Neural cell (in vitro differentiated cells): Measurements from ENCODE around the gene MSI2. TPM values are rescaled to one million over a fixed set of nuclear protein-coding genes. Genes with fewer than 3 reads are reported as not detected.

Source experiments
- H2AFZ ChIP-seq: fragments of 200-600, 300-800 bp; sonication (generic), shearing (Covaris generic); 2 replicates; pipeline ENCODE4 v1.6.0; 2014; ENCODE audit warnings: low read depth, mild to moderate bottlenecking, antibody characterized with exemption, low read length, moderate library complexity
- H3F3A ChIP-seq: fragments of 200-600 bp; shearing (Covaris generic); 2 replicates; pipeline ENCODE4 v1.6.1; 2016; ENCODE audit warnings: mild to moderate bottlenecking, moderate library complexity, mixed read lengths, antibody characterized with exemption, low read length; ENCODE audit not compliant: insufficient read depth, poor library complexity, severe bottlenecking
- H3K27ac ChIP-seq: fragments of 200-600, 300-800 bp; sonication (generic), shearing (Covaris generic); 2 replicates; pipeline ENCODE4 v1.5.1; 2014; ENCODE audit warnings: mild to moderate bottlenecking, low read length, moderate library complexity
- H3K27me3 ChIP-seq: fragments of 300-800, 200-600 bp; sonication (generic), shearing (Covaris generic); 2 replicates; pipeline ENCODE4 v1.6.0; 2014; ENCODE audit warnings: mild to moderate bottlenecking, low read depth, low read length, moderate library complexity; ENCODE audit not compliant: insufficient read depth
- H3K36me3 ChIP-seq: fragments of 300-800, 200-600 bp; sonication (generic), shearing (Covaris generic); 2 replicates; pipeline ENCODE4 v1.5.1; 2014; ENCODE audit warnings: mild to moderate bottlenecking, antibody characterized with exemption, low read length, moderate library complexity; ENCODE audit not compliant: insufficient read depth
- H3K4me2 ChIP-seq: fragments of 300-800, 200-600 bp; sonication (generic), shearing (Covaris generic); 2 replicates; pipeline ENCODE4 v1.6.0; 2014; ENCODE audit warnings: mild to moderate bottlenecking, low read length
- H3K4me3 ChIP-seq: fragments of 300-800, 200-600 bp; sonication (generic), shearing (Covaris generic); 2 replicates; pipeline ENCODE4 v1.5.1; 2014; ENCODE audit warnings: mild to moderate bottlenecking, low read length, moderate library complexity
- H3K79me2 ChIP-seq: fragments of 200-600 bp; shearing (Covaris generic); replicated peaks from 2 replicates; pipeline ENCODE4 v1.6.0; 2014; ENCODE audit warnings: mild to moderate bottlenecking, low read length, moderate library complexity; ENCODE audit not compliant: insufficient read depth
- H3K9ac ChIP-seq: fragments of 300-800, 200-600 bp; sonication (generic), shearing (Covaris generic); 2 replicates; pipeline ENCODE4 v1.6.1; 2016; ENCODE audit warnings: mild to moderate bottlenecking, low read length, mixed read lengths
- H3K9me2 ChIP-seq: fragments of 200-600 bp; shearing (Covaris generic); 2 replicates; pipeline ENCODE4 v1.6.1; 2016; ENCODE audit warnings: mild to moderate bottlenecking, low read length, mixed read lengths; ENCODE audit not compliant: insufficient read depth
- H3K9me3 ChIP-seq: fragments of 200-600, 300-800 bp; sonication (generic), shearing (Covaris generic); 2 replicates; pipeline ENCODE4 v1.6.1; 2016; ENCODE audit warnings: mild to moderate bottlenecking, mixed run types, low read length, moderate library complexity, mixed read lengths
- H4K20me1 ChIP-seq: fragments of 200-600 bp; shearing (Covaris generic); 2 replicates; pipeline ENCODE4 v1.6.1; 2016; ENCODE audit warnings: mild to moderate bottlenecking, mixed run types; ENCODE audit not compliant: insufficient read depth
- CTCF ChIP-seq: fragments of 450-650 bp; IDR thresholded peaks from 2 replicates; pipeline ENCODE4 v1.5.1; 2014; ENCODE audit warnings: antibody characterized with exemption, mild to moderate bottlenecking, moderate library complexity; ENCODE audit not compliant: poor library complexity, severe bottlenecking
- EP300 ChIP-seq: fragments of 450-650 bp; conservative IDR thresholded peaks from 2 replicates; pipeline ENCODE4 v1.6.1; 2014; ENCODE audit warnings: antibody characterized with exemption, mild to moderate bottlenecking, moderate library complexity; ENCODE audit not compliant: poor library complexity, severe bottlenecking
- EZH2 ChIP-seq: fragments of 200-600, 300-800 bp; shearing (Covaris generic), sonication (generic); IDR thresholded peaks from 2 replicates; pipeline ENCODE4 v1.6.1; 2014; ENCODE audit warnings: antibody characterized with exemption, low read length, borderline replicate concordance, mild to moderate bottlenecking; ENCODE audit not compliant: insufficient read depth, poor library complexity, severe bottlenecking
- MXI1 ChIP-seq: fragments of 450-650 bp; conservative IDR thresholded peaks from 2 replicates; pipeline ENCODE4 v1.6.1; 2014; ENCODE audit warnings: antibody characterized with exemption, mild to moderate bottlenecking; ENCODE audit not compliant: poor library complexity, severe bottlenecking
- POLR2AphosphoS5 ChIP-seq: IDR thresholded peaks from 2 replicates; pipeline ENCODE4 v1.6.1; 2012
- RAD21 ChIP-seq: fragments of 450-650 bp; conservative IDR thresholded peaks from 2 replicates; pipeline ENCODE4 v1.6.1; 2014; ENCODE audit warnings: antibody characterized with exemption, mild to moderate bottlenecking, moderate library complexity
- REST ChIP-seq: IDR thresholded peaks from 2 replicates; pipeline ENCODE4 v1.6.1; 2012; ENCODE audit warnings: borderline replicate concordance
- SMC3 ChIP-seq: fragments of 450-650 bp; conservative IDR thresholded peaks from 2 replicates; pipeline ENCODE4 v1.6.1; 2014; ENCODE audit warnings: antibody characterized with exemption, mild to moderate bottlenecking, moderate library complexity; ENCODE audit not compliant: poor library complexity
- TAF1 ChIP-seq: IDR thresholded peaks from 2 replicates; pipeline ENCODE4 v1.6.1; 2012; ENCODE audit warnings: low read depth
- polyA plus RNA-seq: library from polyadenylated mRNA; depleted of rRNA; stranded (reverse); fragments of >200 nt; gene quantifications from 2 replicates; pipeline ENCODE4 v1.2.3, GENCODE V29; 2014

MSI2 gene
- polyA plus RNA-seq, 1 donor from 2014 or later: 61.4 TPM

- H4K20me1 ChIP-seq: no peaks in the 10 kb centered on the region
- no peak overlapping the region for H3K9ac ChIP-seq
- H3K9me2 ChIP-seq: no peaks in the 10 kb centered on the region
- H3K79me2 ChIP-seq: no peaks in the 10 kb centered on the region
- H3K4me2 ChIP-seq: no peak overlapping the region
- H3K9me3 ChIP-seq: no peaks in the 10 kb centered on the region
- H3K27ac ChIP-seq: no peak overlapping the region
- no peaks in the 10 kb centered on the region for H3K36me3 ChIP-seq
- no peak overlapping the region for H3K4me3 ChIP-seq
- H3F3A ChIP-seq: no peaks in the 10 kb centered on the region
- TF ChIP-seq MXI1: no peak
- no peak for TF ChIP-seq REST
- TF ChIP-seq TAF1: no peak
- TF ChIP-seq EZH2: no peak
- TF ChIP-seq POLR2AphosphoS5: no peak
- TF ChIP-seq SMC3: no peak
- TF ChIP-seq CTCF: no peak
- no peak for TF ChIP-seq RAD21
- no peak for TF ChIP-seq EP300
- H3K27me3 ChIP-seq: no peaks in the 10 kb centered on the region
- no peak overlapping the region for H2AFZ ChIP-seq
These were observed 473.8 kb downstream of the MSI2 start for GRCh38 chr17:57730026-57730701.

GRCh38 chr17:57732062-57732461, 475.7 kb downstream of the MSI2 start:
- H3K36me3 ChIP-seq: no peaks in the 10 kb centered on the region
- no peak overlapping the region for H3K27ac ChIP-seq
- no peak overlapping the region for H3K4me3 ChIP-seq
- no peaks in the 10 kb centered on the region for H3K9me3 ChIP-seq
- no peak overlapping the region for H3K9ac ChIP-seq
- no peaks in the 10 kb centered on the region for H3K9me2 ChIP-seq
- no peaks in the 10 kb centered on the region for H3F3A ChIP-seq
- H3K79me2 ChIP-seq: no peaks in the 10 kb centered on the region
- no peak overlapping the region for H2AFZ ChIP-seq
- TF ChIP-seq EZH2 (no peak), MXI1 (no peak), TAF1 (no peak), CTCF (no peak), RAD21 (no peak), SMC3 (no peak), REST (no peak), POLR2AphosphoS5 (no peak), EP300 (no peak)
- no peaks in the 10 kb centered on the region for H3K27me3 ChIP-seq
- no peaks in the 10 kb centered on the region for H4K20me1 ChIP-seq
- H3K4me2 ChIP-seq: no peak overlapping the region
